Measurements from ENCODE around the gene RPF1. TPM values are rescaled to one million over a fixed set of nuclear protein-coding genes. Genes with fewer than 3 reads are reported as not detected.

The RPF1 gene
- total RNA-seq, 4 donors from 2014 or later, result 29.9 to 51.7 (median 42.7) TPM

GRCh38 chr1:84450910-84451309 lies 28.2 kb upstream of the RPF1 start:
- no peak overlapping the region for H3K27ac ChIP-seq
- H3K4me3 ChIP-seq (replicated peaks in 1 of 3), result no peak overlapping the region
- no peaks in the 10 kb centered on the region for H3K27me3 ChIP-seq
- H3K36me3 ChIP-seq, result no peaks in the 10 kb centered on the region
- intact Hi-C loops (cut with DNase I), result no loop called here
- TF ChIP-seq POLR2A (IDR thresholded peaks at IDR 0.05) (no peak), CTCF (IDR thresholded peaks at IDR 0.05) (no peak)
- H3K9me3 ChIP-seq, result no peaks in the 10 kb centered on the region
- H3K4me1 ChIP-seq, result no peaks in the 10 kb centered on the region
- no peak for DNase-seq
- WGBS, 2 donors, result 81 to 85% methylated on average over 2 of the region's 2 CpGs

GRCh38 chr1:84452436-84452835 lies 26.6 kb upstream of the RPF1 start:
- 63 to 64% methylated on average over 3 of the region's 3 CpGs for WGBS, 2 donors
- Histone ChIP-seq H3K4me1 (no peaks in the 10 kb centered on the region), H3K27ac (no peak overlapping the region), H3K27me3 (no peaks in the 10 kb centered on the region), H3K36me3 (no peaks in the 10 kb centered on the region), H3K4me3 (replicated peaks in 1 of 3) (no peak overlapping the region), H3K9me3 (no peaks in the 10 kb centered on the region)
- intact Hi-C loops (cut with DNase I), result no loop called here
- no peak for DNase-seq
- TF ChIP-seq CTCF (IDR thresholded peaks at IDR 0.05) (no peak), POLR2A (IDR thresholded peaks at IDR 0.05) (no peak)

GRCh38 chr1:84462118-84462517 lies 16.9 kb upstream of the RPF1 start:
- no peaks in the 10 kb centered on the region for H3K27me3 ChIP-seq
- H3K4me3 ChIP-seq (replicated peaks in 1 of 3), result no peak overlapping the region
- H3K27ac ChIP-seq, result no peak overlapping the region
- intact Hi-C loops (cut with DNase I), result no loop called here
- H3K4me1 ChIP-seq, result no peaks in the 10 kb centered on the region
- WGBS, 2 donors, result 70 to 88% methylated on average over 1 of the region's 1 CpG
- H3K36me3 ChIP-seq, result no peaks in the 10 kb centered on the region
- H3K9me3 ChIP-seq, result no peaks in the 10 kb centered on the region
- TF ChIP-seq POLR2A (IDR thresholded peaks at IDR 0.05) (no peak), CTCF (IDR thresholded peaks at IDR 0.05) (no peak)
- DNase-seq, result no peak

- Histone ChIP-seq H3K4me1 (no peaks in the 10 kb centered on the region), H3K9me3 (no peaks in the 10 kb centered on the region), H3K27ac (no peak overlapping the region), H3K27me3 (no peaks in the 10 kb centered on the region), H3K4me3 (replicated peaks in 1 of 3) (no peak overlapping the region), H3K36me3 (no peaks in the 10 kb centered on the region)
- no peak for DNase-seq
- intact Hi-C loops (cut with DNase I), result no loop called here
- TF ChIP-seq CTCF (IDR thresholded peaks at IDR 0.05), result no peak
- TF ChIP-seq POLR2A (IDR thresholded peaks at IDR 0.05), result no peak
Observed at GRCh38 chr1:84467298-84467697, 11.8 kb upstream of the RPF1 start.

GRCh38 chr1:84476225-84476624 lies 2.8 kb upstream of the RPF1 start:
- Histone ChIP-seq H3K4me3 (replicated peaks in 1 of 3) (no peak overlapping the region), H3K4me1 (peaks cover 2 to 11% of the 10 kb centered on the region in 2 donors), H3K9me3 (no peaks in the 10 kb centered on the region), H3K36me3 (no peaks in the 10 kb centered on the region), H3K27me3 (no peaks in the 10 kb centered on the region), H3K27ac (no peak overlapping the region)
- WGBS, 2 donors, result 57 to 68% methylated on average over 1 of the region's 1 CpG
- intact Hi-C loops (cut with DNase I), result no loop called here
- DNase-seq, result no peak
- TF ChIP-seq POLR2A (IDR thresholded peaks at IDR 0.05), result no peak
- TF ChIP-seq CTCF (IDR thresholded peaks at IDR 0.05), result no peak
